ENCODE measurements around the gene KLHL2. TPM values are rescaled to one million over a fixed set of nuclear protein-coding genes. Genes with fewer than 3 reads are reported as not detected.
"Not testable (repeated sequence)": the region's sequence is repeated elsewhere in the genome, so short reads cannot be mapped to it uniquely, and the experiment has no call there.

KLHL2 gene
- total RNA-seq, 2 experiments from 2014 or later: 27.9 to 33.8 TPM

- H3K9me2 ChIP-seq (ENCODE audit: insufficient read depth, low read length); H3K4me2 ChIP-seq (ENCODE audit: low read length); H3K4me3 ChIP-seq (ENCODE audit: low read depth, low read length, poor library complexity, severe bottlenecking); H3K4me1 ChIP-seq (ENCODE audit: insufficient read depth, low read length, poor library complexity, severe bottlenecking); intact Hi-C loops (cut with micrococcal nuclease; ENCODE audit: unreplicated experiment); H3K79me2 ChIP-seq (ENCODE audit: insufficient read depth, low read depth, low read length); H2AFZ ChIP-seq (ENCODE audit: low read length); H4K20me1 ChIP-seq (ENCODE audit: insufficient read depth, low read length); H3K9me3 ChIP-seq (ENCODE audit: low read length); DNase-seq (ENCODE audit: low spot score); H3K27ac ChIP-seq (ENCODE audit: low read depth, low read length, poor library complexity, severe bottlenecking); BruUV-seq (replicated peaks): not testable (repeated sequence)
- CTCF ChIA-PET (ENCODE audit: unreplicated experiment): interaction anchor here (0.6 kb wide), 1 partner anchor 142 kb away, joined by 5 read pairs; no protein-coding TSS in a partner anchor
- peaks cover 23% of the 10 kb centered on the region for H3K36me3 ChIP-seq (ENCODE audit: insufficient read depth, low read length)
- POLR2A ChIA-PET: interaction anchor here (1.1 kb wide), 2 partner anchors 12 to 77 kb away, joined by 3 read pairs; no protein-coding TSS in a partner anchor
These were observed 68.0 kb downstream of the KLHL2 start for GRCh38 chr4:165275357-165275756.

GRCh38 chr4:165279531-165279930 lies 72.2 kb downstream of the KLHL2 start:
- H2AFZ ChIP-seq (ENCODE audit: low read length); H3K36me3 ChIP-seq (ENCODE audit: insufficient read depth, low read length); CTCF ChIA-PET (ENCODE audit: unreplicated experiment); H3K9me3 ChIP-seq (ENCODE audit: low read length); H3K27ac ChIP-seq (ENCODE audit: low read depth, low read length, poor library complexity, severe bottlenecking); H3K4me1 ChIP-seq (ENCODE audit: insufficient read depth, low read length, poor library complexity, severe bottlenecking); H3K4me2 ChIP-seq (ENCODE audit: low read length); H3K9me2 ChIP-seq (ENCODE audit: insufficient read depth, low read length); intact Hi-C loops (cut with micrococcal nuclease; ENCODE audit: unreplicated experiment); BruUV-seq (replicated peaks); H4K20me1 ChIP-seq (ENCODE audit: insufficient read depth, low read length); POLR2A ChIA-PET; DNase-seq (ENCODE audit: low spot score); H3K4me3 ChIP-seq (ENCODE audit: low read depth, low read length, poor library complexity, severe bottlenecking); H3K79me2 ChIP-seq (ENCODE audit: insufficient read depth, low read depth, low read length): not testable (repeated sequence)

- H3K27ac ChIP-seq (ENCODE audit: low read depth, low read length, poor library complexity, severe bottlenecking); BruUV-seq (replicated peaks); H4K20me1 ChIP-seq (ENCODE audit: insufficient read depth, low read length); H3K4me3 ChIP-seq (ENCODE audit: low read depth, low read length, poor library complexity, severe bottlenecking); H3K79me2 ChIP-seq (ENCODE audit: insufficient read depth, low read depth, low read length); intact Hi-C loops (cut with micrococcal nuclease; ENCODE audit: unreplicated experiment); H3K36me3 ChIP-seq (ENCODE audit: insufficient read depth, low read length); H3K4me2 ChIP-seq (ENCODE audit: low read length); CTCF ChIA-PET (ENCODE audit: unreplicated experiment); H3K9me2 ChIP-seq (ENCODE audit: insufficient read depth, low read length); DNase-seq (ENCODE audit: low spot score); H3K9me3 ChIP-seq (ENCODE audit: low read length); H2AFZ ChIP-seq (ENCODE audit: low read length): not testable (repeated sequence)
- H3K4me1 ChIP-seq (ENCODE audit: insufficient read depth, low read length, poor library complexity, severe bottlenecking): peaks cover 20% of the 10 kb centered on the region
- POLR2A ChIA-PET: interaction anchor here (0.6 kb wide), 1 partner anchor 21 kb away, joined by 4 read pairs; no protein-coding TSS in a partner anchor
These were observed 77.3 kb downstream of the KLHL2 start for GRCh38 chr4:165284697-165285096.

GRCh38 chr4:165286619-165287340 lies 79.4 kb downstream of the KLHL2 start:
- POLR2A ChIA-PET: not testable (repeated sequence)

More at GRCh38 chr4:165286619-165287340, 79.4 kb downstream of the KLHL2 start:
- H3K79me2 ChIP-seq (ENCODE audit: insufficient read depth, low read depth, low read length); intact Hi-C loops (cut with micrococcal nuclease; ENCODE audit: unreplicated experiment); H3K36me3 ChIP-seq (ENCODE audit: insufficient read depth, low read length); H3K9me3 ChIP-seq (ENCODE audit: low read length); H4K20me1 ChIP-seq (ENCODE audit: insufficient read depth, low read length); H3K9me2 ChIP-seq (ENCODE audit: insufficient read depth, low read length); BruUV-seq (replicated peaks); H2AFZ ChIP-seq (ENCODE audit: low read length); CTCF ChIA-PET (ENCODE audit: unreplicated experiment): not testable (repeated sequence)
- DNase-seq (ENCODE audit: low spot score): peak; percentile 30
- Histone ChIP-seq H3K4me1 (ENCODE audit: insufficient read depth, low read length, poor library complexity, severe bottlenecking) (peaks cover 29% of the 10 kb centered on the region), H3K27ac (ENCODE audit: low read depth, low read length, poor library complexity, severe bottlenecking) (peak overlapping the region; percentile 55), H3K4me2 (ENCODE audit: low read length) (peak overlapping the region; percentile 58), H3K4me3 (ENCODE audit: low read depth, low read length, poor library complexity, severe bottlenecking) (peak overlapping the region; percentile 29)

Measured in OCI-LY7 (cell line).